ENCODE measurements around the gene ALDH7A1.
"Not testable (repeated sequence)": the region's sequence is repeated elsewhere in the genome, so short reads cannot be mapped to it uniquely, and the experiment has no call there.

ALDH7A1 gene

GRCh38 chr5:126594748-126595485 is at the start of gene ALDH7A1:
Gene ALDH7A1 (minus strand): TSS chr5:126595219. CDS start chr5:126595198, 21 bp downstream.
- peak in 1 of 2 donors; percentile 10 for DNase-seq (ENCODE audit: low read depth in 2 of 2)

- DNase-seq (ENCODE audit: low read depth in 2 of 2) = no peak
Measured at GRCh38 chr5:126641387-126641786, 46.4 kb upstream of the ALDH7A1 start.

DNA sequence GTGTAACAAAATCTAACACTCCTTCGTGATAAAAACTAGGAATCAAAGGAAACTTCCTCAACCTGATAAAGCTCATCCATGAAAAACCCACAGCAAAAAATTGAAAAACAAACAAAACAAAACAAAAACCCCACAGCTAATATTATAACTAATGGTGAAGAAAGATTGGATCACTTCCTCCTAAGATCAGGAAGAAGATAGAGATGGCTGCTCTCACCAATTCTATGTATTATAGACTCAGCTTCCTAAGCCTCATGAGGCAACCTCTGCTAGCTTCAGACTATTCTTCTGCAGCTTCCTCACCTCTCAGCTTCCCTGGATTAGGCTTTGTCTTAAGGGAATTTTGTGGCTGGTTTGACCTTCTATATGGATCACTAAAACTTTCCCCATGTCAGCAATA is 45.8 kb upstream of the ALDH7A1 start:
- no peak for DNase-seq (ENCODE audit: low read depth in 2 of 2)

GRCh38 chr5:126636956-126637355 is 41.9 kb upstream of the ALDH7A1 start:
- DNase-seq (ENCODE audit: low read depth in 2 of 2) = no peak

DNA sequence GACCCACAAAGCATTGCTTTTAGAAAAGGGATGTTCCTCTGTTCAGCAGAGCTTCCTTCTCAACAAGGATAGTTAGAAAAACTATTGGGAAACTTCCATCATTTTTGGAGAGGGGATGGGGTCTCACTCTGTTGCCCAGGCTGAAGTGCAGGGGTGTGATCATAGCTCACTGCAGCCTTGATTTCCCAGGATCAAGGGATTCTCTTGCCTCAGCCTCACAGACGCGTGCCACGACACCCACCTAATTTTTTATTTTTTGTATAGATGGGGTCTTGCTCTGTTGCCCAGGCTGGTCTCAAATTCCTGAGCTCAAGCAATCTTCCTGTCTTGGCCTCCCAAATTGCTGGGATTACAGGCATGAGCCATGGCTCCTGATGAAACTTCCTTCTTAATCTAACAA is 40.6 kb upstream of the ALDH7A1 start:
- no peak for DNase-seq (ENCODE audit: low read depth in 2 of 2)

DNA sequence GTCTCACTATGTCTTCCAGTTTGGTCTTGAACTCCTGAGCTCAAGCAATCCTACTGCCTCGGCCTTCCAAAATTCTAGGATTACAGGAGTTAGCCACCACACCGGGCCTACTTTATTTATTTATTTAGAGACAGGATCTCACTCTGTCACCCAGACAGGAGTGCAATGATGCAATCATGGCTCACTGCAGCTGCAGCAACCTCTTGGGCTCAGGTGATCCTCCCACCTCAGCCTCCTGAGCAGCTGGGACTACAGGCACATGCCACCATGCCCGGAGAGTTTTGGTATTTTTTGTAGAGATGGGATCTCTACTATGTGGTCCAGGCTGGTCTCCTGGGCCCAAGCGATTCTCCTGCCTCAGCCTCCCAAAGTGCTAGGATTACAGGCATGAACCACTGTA is 38.5 kb upstream of the ALDH7A1 start:
- no peak for DNase-seq (ENCODE audit: low read depth in 2 of 2)

DNA sequence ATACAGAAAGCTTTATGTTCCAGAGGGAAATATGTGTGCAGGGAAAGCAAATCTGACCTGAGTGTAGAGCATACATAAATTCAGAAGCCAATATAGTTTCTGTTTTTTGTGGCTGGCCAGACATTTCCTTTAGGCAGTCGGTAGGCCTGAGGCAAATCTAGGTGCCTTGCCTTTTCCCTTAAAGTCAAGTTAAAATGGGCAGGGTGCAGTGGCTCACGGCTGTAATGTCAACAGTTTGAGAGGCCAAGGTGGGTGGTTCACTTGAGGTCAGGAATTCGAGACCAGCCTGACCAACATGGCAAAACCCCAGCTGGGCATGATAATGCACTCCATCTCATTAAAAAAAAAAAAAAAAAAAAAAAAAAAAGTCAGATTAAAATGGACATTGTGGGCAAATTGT is 36.9 kb upstream of the ALDH7A1 start:
- no peak for DNase-seq (ENCODE audit: low read depth in 2 of 2)

- no peak for DNase-seq (ENCODE audit: low read depth in 2 of 2)
Measured at GRCh38 chr5:126628102-126628501, 33.1 kb upstream of the ALDH7A1 start.

DNA sequence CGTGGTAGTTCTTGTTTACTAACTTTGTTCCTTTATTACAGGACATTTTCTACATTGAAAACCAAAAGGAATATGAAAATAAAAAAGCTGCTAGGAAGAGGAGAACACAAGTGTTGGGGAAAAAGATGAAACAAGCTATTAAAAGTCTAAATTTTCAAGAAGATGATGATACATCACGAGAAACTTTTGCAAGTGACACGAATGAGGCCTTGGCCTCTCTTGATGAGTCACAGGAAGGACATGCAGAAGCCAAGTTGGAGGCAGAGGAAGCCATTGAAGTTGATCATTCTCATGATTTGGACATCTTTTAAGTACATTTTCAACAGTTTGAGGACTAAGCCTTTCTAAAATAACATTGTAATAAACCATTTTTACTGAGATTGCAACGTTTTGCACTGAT is 29.5 kb upstream of the ALDH7A1 start:
- DNase-seq (ENCODE audit: low read depth in 2 of 2) = no peak

- DNase-seq (ENCODE audit: low read depth in 2 of 2) = no peak
Measured at GRCh38 chr5:126619781-126620180, 24.8 kb upstream of the ALDH7A1 start.

DNA sequence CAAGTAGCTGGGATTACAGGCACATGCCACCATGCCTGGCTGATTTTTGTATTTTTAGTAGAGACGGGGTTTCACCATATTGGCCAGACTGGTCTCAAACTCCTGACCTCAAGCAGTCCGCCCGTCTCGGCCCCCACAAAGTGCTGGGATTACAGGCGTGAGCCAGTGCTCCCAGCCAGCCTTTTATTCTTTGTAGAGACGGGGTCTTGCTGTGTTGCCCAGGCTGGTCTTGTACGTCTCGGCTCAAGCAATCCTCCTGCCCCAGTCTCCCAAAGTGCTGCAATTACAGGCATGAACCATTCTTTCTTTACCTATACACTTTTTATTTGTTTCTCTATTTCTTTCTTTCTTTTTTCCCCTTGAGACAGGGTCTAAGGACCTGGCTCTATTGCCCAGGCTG is 22.6 kb upstream of the ALDH7A1 start:
- not testable (repeated sequence) for DNase-seq (ENCODE audit: low read depth in 2 of 2)

DNA sequence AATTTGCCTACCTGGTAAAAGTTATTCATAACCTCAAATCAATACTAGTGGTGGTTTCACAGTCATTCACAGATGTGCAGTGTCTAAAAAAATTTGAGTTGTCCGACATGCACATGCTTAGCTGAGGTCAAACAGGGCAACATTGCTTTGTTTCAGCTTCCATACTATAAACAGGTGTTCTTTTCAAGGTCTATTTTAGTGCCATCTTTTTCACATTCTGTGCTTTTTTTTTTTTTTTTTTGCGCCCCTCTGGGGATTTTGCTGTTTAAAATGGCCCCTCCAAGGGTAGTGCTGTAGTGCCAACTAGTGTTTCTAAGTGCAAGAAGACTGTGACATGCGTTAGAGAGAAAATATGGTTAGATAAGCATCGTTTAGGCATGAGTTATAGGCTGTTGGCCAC is 20.3 kb upstream of the ALDH7A1 start:
- no peak for DNase-seq (ENCODE audit: low read depth in 2 of 2)

- no peak for DNase-seq (ENCODE audit: low read depth in 2 of 2)
Measured at GRCh38 chr5:126613941-126614592, 19.0 kb upstream of the ALDH7A1 start.

DNA sequence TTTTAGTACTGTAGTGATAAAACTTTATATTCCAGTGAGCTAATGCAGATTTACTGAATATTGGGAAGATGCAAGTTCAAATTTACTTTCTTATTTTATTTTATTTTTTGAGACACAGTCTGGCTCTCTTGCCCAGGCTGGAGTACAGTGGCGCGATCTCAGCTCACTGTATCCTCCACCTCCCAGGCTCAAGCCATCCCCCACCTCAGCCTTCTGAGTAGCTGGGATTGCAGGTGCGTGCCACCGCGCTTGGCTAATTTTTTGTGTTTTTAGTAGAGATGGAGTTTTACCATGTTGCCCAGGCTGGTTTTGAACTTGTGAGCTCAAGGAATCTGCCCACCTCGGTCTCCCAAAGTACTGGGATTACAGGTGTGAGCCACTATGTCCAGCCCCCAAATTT is 15.6 kb upstream of the ALDH7A1 start:
- DNase-seq (ENCODE audit: low read depth in 2 of 2) = no peak

DNA sequence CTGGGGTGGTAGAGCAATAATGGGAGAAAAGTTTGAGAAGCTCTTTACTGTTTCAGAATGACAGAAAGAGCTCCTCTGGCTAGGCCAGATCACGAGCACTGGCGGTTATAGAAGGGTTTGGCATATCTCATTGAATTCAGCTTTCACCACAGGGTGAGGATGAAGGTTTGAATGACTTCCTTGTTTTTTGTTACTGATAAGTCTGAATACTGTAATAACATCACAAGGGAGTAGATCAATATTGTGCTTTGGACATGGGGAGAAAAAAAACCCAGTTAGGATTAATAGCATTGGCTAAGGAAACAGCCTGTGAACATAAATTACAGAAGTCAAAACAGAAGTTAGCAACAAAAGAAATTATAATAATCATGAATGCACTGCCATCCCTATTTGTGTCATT is 15.1 kb upstream of the ALDH7A1 start:
- DNase-seq (ENCODE audit: low read depth in 2 of 2) = no peak

GRCh38 chr5:126605525-126605924 is 10.5 kb upstream of the ALDH7A1 start:
- DNase-seq (ENCODE audit: low read depth in 2 of 2) = no peak

GRCh38 chr5:126603402-126603991 is 8.5 kb upstream of the ALDH7A1 start:
- DNase-seq (ENCODE audit: low read depth in 2 of 2) = no peak

GRCh38 chr5:126600631-126601511 is 5.9 kb upstream of the ALDH7A1 start, which contains the start of gene PHAX:
Gene PHAX (plus strand): TSS chr5:126600947. CDS start chr5:126600963, 16 bp downstream.
- peak; percentile 29 to 56 for DNase-seq (ENCODE audit: low read depth in 2 of 2)

DNA sequence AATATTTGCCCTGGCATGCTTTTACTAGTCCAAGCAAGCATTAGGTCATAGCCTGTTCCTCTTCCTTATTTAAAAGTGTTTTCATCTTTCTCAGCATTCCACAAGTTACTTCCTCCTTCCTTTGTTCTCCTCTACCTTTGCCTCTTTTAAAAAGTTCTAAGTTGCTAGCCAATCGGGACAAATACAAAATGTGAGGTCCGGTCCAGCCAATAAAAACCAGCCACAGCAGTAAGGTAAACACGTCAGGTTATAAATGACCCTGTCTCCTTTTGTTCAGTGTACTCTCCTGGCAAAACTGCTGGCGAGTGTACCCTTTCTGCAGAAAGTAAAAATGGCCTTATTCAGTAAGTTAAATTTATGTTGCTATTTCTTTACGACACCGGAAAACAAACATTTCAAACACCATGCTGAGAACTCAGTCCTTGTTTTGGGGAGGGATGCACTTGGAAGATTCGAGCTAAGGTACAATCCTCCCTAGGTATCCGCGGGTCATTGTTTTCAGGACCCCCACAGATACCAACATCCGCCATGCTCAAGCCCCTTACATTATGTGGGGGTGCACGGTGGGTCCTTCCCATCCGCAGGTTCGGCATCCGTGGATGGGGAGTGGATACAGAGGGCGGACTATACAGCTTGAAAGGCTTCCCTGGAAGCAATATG is 5.1 kb upstream of the ALDH7A1 start:
- not testable (repeated sequence) for DNase-seq (ENCODE audit: low read depth in 2 of 2)

DNA sequence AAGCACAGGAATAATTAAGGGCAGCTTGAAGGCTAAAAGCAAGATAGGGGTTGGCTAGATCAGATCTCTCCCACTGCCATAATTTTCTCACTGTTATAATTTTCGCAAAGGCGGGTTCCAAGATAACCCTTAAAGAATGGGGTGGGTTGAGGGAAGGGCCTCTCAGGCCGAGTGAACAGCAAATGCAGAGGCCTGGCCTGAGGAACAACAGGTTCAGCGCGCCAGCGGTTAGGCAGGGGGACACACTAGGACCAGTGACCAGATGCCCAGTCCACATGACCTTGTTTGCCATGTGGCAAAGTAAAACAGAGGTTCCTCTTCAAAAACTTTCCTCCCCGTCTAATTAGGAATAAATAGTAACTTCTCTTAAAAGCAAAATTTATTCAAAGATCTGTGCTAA is 4.5 kb upstream of the ALDH7A1 start:
- DNase-seq (ENCODE audit: low read depth in 2 of 2) = no peak

- no peak for DNase-seq (ENCODE audit: low read depth in 2 of 2)
Measured at GRCh38 chr5:126597156-126597555, 2.1 kb upstream of the ALDH7A1 start.

Measured in stimulated activated CD4-positive, alpha-beta T cell treated with anti-CD3 and anti-CD28 coated beads, Interleukin-1b, Interleukin-23, amount 100 ng/mL, for 1 hour (primary cell).